GM12878 (cell line): ENCODE measurements around the gene PLEKHM3. TPM values are rescaled to one million over a fixed set of nuclear protein-coding genes. Genes with fewer than 3 reads are reported as not detected.

Source experiments
- CHD2 ChIP-seq: IDR thresholded peaks from 2 replicates; pipeline ENCODE4 v1.6.1; 2011; ENCODE audit warnings: low read depth, low read length, improper control_type of control experiment, borderline replicate concordance
- EGR1 ChIP-seq, 2 experiments: IDR thresholded peaks; 1 replicate in 1 of 2; 2 replicates in 1 of 2; pipeline ENCODE4 v1.6.1; 2011 to 2012; ENCODE audit warnings: low read depth in 2 of 2, low read length in 2 of 2, borderline replicate concordance in 1 of 2, mild to moderate bottlenecking in 1 of 2, moderate library complexity in 1 of 2
- ETV6 ChIP-seq, 2 experiments: fragments of 450-650 bp in 1 of 2; IDR thresholded peaks in 1 of 2; conservative IDR thresholded peaks in 1 of 2; 2 replicates each; pipeline ENCODE4 v1.6.1; 2014; ENCODE audit warnings: antibody characterized with exemption in 1 of 2, borderline replicate concordance in 1 of 2, low read depth in 1 of 2, mild to moderate bottlenecking in 1 of 2, moderate library complexity in 1 of 2
- HDAC2 ChIP-seq: fragments of 200-600 bp; sonication (generic); IDR thresholded peaks from 2 replicates; pipeline ENCODE4 v1.6.1; 2017
- IRF4 ChIP-seq: IDR thresholded peaks from 2 replicates; pipeline ENCODE4 v1.6.1; 2011; ENCODE audit warnings: low read depth, low read length
- MEF2A ChIP-seq: IDR thresholded peaks from 2 replicates; pipeline ENCODE4 v1.6.1; 2011; ENCODE audit warnings: low read depth, mild to moderate bottlenecking, low read length, moderate library complexity; ENCODE audit not compliant: insufficient read depth
- NKRF ChIP-seq: fragments of 450-650 bp; conservative IDR thresholded peaks from 2 replicates; pipeline ENCODE4 v1.6.1; 2017; ENCODE audit warnings: mild to moderate bottlenecking, moderate library complexity
- NR2F1 ChIP-seq: fragments of 450-650 bp; conservative IDR thresholded peaks from 2 replicates; pipeline ENCODE4 v1.6.1; 2017; ENCODE audit warnings: mild to moderate bottlenecking
- SMARCA5 ChIP-seq: fragments of 450-650 bp; IDR thresholded peaks from 2 replicates; pipeline ENCODE4 v1.6.1; 2017; ENCODE audit warnings: mild to moderate bottlenecking
- SMC3 ChIP-seq: IDR thresholded peaks from 2 replicates; pipeline ENCODE4 v1.6.1; 2011; ENCODE audit warnings: low read length, improper control_type of control experiment, borderline replicate concordance
- TCF12 ChIP-seq: IDR thresholded peaks from 2 replicates; pipeline ENCODE4 v1.6.1; 2011; ENCODE audit warnings: low read depth, mild to moderate bottlenecking, low read length
- polyA plus RNA-seq, 11 experiments: library from polyadenylated mRNA; depleted of rRNA in 4 of 11; unstranded in 6 of 11; stranded (reverse) in 5 of 11; fragments of >200 nt; fragmentation: Nextera tagmentation in 4 of 11; fragmentation: Illumina TruSeq in 1 of 11; extraction: Ambion mirVana in 4 of 11; extraction: Trizol in 1 of 11; gene quantifications; 1 replicate in 1 of 11; 2 replicates in 10 of 11; pipeline versions ENCODE4 v1.2.1 to v1.2.3, GENCODE V29; 2011 to 2016; ENCODE audit warnings: inconsistent platforms in 2 of 11, missing spikeins in 2 of 11, low read depth in 1 of 11
- total RNA-seq, 4 experiments: library from RNA; depleted of rRNA in 3 of 4; stranded (reverse); fragments of >200 nt in 3 of 4; fragmentation: Illumina TruSeq in 1 of 4; extraction: Trizol in 1 of 4; gene quantifications; 2 replicates each; pipeline versions ENCODE4 v1.2.1 to v1.2.3, GENCODE V29; 2013 to 2021
- TF ChIP-seq, protein P1 (sequence below): fragments of 450-650 bp; formaldehyde crosslinking; IDR thresholded peaks from 2 replicates; pipeline ENCODE4 v1.4.0; 2020; ENCODE audit warnings: mild to moderate bottlenecking, moderate library complexity
- TF ChIP-seq, protein P2 (sequence below): fragments of 450-650 bp; IDR thresholded peaks from 2 replicates; pipeline ENCODE4 v1.6.1; 2016; ENCODE audit warnings: mild to moderate bottlenecking, moderate library complexity, borderline replicate concordance

PLEKHM3 gene
- total and polyA plus RNA-seq, 10 of the 15 experiments (the other 5 are each of a cell fraction or from before 2014, with no cell fraction given) = 1.4 to 5.6 (median 3.0) TPM

DNA sequence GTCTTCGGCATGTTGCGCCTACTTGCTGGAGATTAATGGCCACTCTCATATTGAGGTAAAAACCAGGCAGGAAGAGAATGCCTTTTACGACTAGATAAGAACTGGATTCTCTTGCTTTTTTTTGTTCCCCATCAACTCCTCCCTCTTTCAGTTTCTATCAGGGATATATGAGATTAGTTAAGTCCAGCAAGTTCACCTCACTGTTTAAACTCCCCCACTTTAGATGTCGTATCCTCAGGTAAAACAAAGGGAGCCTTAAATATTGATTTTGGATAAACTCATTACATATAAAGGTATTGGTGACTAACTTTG is 98.4 kb downstream of the PLEKHM3 start (continued):
- TF ChIP-seq NKRF (no peak), IRF4 (no peak), SMARCA5 (no peak), SMC3 (no peak), NR2F1 (no peak), ETV6 (conservative IDR thresholded peaks at IDR 0.05 in 1 of 2, IDR thresholded peaks at IDR 0.05 in 1 of 2; ENCODE audit: borderline replicate concordance in 1 of 2, low read depth in 1 of 2) (no peak), CHD2 (no peak), EGR1 (IDR thresholded peaks at IDR 0.05; ENCODE audit: borderline replicate concordance in 1 of 2, low read depth in 2 of 2, low read length in 2 of 2) (no peak), TCF12 (no peak), MEF2A (no peak), HDAC2 (no peak)
- TF ChIP-seq, protein P1, sequence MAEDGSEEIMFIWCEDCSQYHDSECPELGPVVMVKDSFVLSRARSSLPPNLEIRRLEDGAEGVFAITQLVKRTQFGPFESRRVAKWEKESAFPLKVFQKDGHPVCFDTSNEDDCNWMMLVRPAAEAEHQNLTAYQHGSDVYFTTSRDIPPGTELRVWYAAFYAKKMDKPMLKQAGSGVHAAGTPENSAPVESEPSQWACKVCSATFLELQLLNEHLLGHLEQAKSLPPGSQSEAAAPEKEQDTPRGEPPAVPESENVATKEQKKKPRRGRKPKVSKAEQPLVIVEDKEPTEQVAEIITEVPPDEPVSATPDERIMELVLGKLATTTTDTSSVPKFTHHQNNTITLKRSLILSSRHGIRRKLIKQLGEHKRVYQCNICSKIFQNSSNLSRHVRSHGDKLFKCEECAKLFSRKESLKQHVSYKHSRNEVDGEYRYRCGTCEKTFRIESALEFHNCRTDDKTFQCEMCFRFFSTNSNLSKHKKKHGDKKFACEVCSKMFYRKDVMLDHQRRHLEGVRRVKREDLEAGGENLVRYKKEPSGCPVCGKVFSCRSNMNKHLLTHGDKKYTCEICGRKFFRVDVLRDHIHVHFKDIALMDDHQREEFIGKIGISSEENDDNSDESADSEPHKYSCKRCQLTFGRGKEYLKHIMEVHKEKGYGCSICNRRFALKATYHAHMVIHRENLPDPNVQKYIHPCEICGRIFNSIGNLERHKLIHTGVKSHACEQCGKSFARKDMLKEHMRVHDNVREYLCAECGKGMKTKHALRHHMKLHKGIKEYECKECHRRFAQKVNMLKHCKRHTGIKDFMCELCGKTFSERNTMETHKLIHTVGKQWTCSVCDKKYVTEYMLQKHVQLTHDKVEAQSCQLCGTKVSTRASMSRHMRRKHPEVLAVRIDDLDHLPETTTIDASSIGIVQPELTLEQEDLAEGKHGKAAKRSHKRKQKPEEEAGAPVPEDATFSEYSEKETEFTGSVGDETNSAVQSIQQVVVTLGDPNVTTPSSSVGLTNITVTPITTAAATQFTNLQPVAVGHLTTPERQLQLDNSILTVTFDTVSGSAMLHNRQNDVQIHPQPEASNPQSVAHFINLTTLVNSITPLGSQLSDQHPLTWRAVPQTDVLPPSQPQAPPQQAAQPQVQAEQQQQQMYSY (CRISPR knock-in tag) = no peak
- TF ChIP-seq, protein P2, sequence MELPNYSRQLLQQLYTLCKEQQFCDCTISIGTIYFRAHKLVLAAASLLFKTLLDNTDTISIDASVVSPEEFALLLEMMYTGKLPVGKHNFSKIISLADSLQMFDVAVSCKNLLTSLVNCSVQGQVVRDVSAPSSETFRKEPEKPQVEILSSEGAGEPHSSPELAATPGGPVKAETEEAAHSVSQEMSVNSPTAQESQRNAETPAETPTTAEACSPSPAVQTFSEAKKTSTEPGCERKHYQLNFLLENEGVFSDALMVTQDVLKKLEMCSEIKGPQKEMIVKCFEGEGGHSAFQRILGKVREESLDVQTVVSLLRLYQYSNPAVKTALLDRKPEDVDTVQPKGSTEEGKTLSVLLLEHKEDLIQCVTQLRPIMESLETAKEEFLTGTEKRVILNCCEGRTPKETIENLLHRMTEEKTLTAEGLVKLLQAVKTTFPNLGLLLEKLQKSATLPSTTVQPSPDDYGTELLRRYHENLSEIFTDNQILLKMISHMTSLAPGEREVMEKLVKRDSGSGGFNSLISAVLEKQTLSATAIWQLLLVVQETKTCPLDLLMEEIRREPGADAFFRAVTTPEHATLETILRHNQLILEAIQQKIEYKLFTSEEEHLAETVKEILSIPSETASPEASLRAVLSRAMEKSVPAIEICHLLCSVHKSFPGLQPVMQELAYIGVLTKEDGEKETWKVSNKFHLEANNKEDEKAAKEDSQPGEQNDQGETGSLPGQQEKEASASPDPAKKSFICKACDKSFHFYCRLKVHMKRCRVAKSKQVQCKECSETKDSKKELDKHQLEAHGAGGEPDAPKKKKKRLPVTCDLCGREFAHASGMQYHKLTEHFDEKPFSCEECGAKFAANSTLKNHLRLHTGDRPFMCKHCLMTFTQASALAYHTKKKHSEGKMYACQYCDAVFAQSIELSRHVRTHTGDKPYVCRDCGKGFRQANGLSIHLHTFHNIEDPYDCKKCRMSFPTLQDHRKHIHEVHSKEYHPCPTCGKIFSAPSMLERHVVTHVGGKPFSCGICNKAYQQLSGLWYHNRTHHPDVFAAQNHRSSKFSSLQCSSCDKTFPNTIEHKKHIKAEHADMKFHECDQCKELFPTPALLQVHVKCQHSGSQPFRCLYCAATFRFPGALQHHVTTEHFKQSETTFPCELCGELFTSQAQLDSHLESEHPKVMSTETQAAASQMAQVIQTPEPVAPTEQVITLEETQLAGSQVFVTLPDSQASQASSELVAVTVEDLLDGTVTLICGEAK = no peak
